Tibial artery (tissue), 4 donors: ENCODE results near the gene EEF1AKMT1.

Source experiments
- DNase-seq, 2 donors: peaks; one replicate each; pipeline ENCODE4 v3.0.0-alpha.2; 2019
- H3K27ac ChIP-seq, 2 donors: fragments of 200-600 bp; sonication (generic) in 1 of 2; 1 replicate in 1 of 2; 2 replicates in 1 of 2; pipeline ENCODE4 v1.5.1; 2018 to 2019; ENCODE audit warnings: mild to moderate bottlenecking in 1 of 2
- H3K27me3 ChIP-seq, 2 donors: fragments of 200-600 bp; sonication (generic) in 1 of 2; one replicate each; pipeline versions ENCODE4 v1.5.1 to v1.6.0; 2016 to 2019
- H3K36me3 ChIP-seq, 3 donors: fragments of 200-600 bp; sonication (generic) in 2 of 3; one replicate each; pipeline ENCODE4 v1.5.1; 2016 to 2019; ENCODE audit warnings: mild to moderate bottlenecking in 2 of 3
- H3K4me1 ChIP-seq, 4 donors: fragments of 200-600 bp; sonication (generic) in 2 of 4; 1 replicate in 3 of 4; 2 replicates in 1 of 4; pipeline ENCODE4 v1.5.1; 2016 to 2019
- H3K4me3 ChIP-seq, 2 donors: fragments of 200-600 bp; sonication (generic) in 1 of 2; 1 replicate in 1 of 2; 2 replicates in 1 of 2; pipeline ENCODE4 v1.5.1; 2018 to 2019; ENCODE audit warnings: mild to moderate bottlenecking in 2 of 2
- H3K9me3 ChIP-seq, 3 donors: fragments of 200-600 bp; sonication (generic) in 1 of 3; one replicate each; pipeline ENCODE4 v1.5.1; 2016 to 2019
- intact Hi-C: fragments of 100-400 bp; cut with DNase I; formaldehyde crosslinking; loops from one replicate; pipeline ENCODE4 v1.15.0; 2023; ENCODE audit warnings: low total_unique reads
- TF ChIP-seq, protein P1 (sequence below), 2 experiments: fragments of 200-600 bp in 1 of 2; fragments of 450-650 bp in 1 of 2; IDR thresholded peaks; one replicate each; pipeline ENCODE4 v1.5.1; 2017 to 2019; ENCODE audit warnings: antibody characterized with exemption in 2 of 2, mild to moderate bottlenecking in 1 of 2, moderate library complexity in 1 of 2

The EEF1AKMT1 gene

DNA sequence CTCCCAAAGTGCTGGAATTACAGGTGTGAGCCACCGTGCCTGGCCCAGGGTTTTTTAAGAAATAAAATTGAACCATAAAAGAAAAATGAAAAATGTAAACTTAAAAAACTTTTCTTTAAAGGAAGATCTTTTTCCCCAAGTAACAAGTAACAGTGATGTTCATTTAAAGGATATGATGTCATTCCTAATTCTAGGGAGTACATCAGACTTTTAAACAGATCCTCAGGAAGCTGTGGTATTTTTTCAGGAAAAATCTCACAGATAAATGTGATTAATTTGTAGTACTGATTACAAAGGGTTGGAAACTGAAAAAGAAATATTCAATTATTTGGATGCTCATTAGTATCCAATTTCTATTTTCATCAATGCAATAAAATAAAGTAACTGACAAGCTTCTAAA is 14.6 kb upstream of the EEF1AKMT1 start:
- peaks cover 9 to 49% (median 43%) of the 10 kb centered on the region in 3 donors for H3K36me3 ChIP-seq
- H3K27me3 ChIP-seq, result no peaks in the 10 kb centered on the region
- H3K4me3 ChIP-seq, result no peak overlapping the region
- no peak overlapping the region for H3K27ac ChIP-seq
- intact Hi-C loops, result no loop called here
- no peaks in the 10 kb centered on the region for H3K9me3 ChIP-seq
- peaks cover 0 to 3% (median 0%) of the 10 kb centered on the region in 4 donors for H3K4me1 ChIP-seq
- TF ChIP-seq, protein P1, sequence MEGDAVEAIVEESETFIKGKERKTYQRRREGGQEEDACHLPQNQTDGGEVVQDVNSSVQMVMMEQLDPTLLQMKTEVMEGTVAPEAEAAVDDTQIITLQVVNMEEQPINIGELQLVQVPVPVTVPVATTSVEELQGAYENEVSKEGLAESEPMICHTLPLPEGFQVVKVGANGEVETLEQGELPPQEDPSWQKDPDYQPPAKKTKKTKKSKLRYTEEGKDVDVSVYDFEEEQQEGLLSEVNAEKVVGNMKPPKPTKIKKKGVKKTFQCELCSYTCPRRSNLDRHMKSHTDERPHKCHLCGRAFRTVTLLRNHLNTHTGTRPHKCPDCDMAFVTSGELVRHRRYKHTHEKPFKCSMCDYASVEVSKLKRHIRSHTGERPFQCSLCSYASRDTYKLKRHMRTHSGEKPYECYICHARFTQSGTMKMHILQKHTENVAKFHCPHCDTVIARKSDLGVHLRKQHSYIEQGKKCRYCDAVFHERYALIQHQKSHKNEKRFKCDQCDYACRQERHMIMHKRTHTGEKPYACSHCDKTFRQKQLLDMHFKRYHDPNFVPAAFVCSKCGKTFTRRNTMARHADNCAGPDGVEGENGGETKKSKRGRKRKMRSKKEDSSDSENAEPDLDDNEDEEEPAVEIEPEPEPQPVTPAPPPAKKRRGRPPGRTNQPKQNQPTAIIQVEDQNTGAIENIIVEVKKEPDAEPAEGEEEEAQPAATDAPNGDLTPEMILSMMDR (IDR thresholded peaks at IDR 0.05), result no peak
- no peak for DNase-seq

DNA sequence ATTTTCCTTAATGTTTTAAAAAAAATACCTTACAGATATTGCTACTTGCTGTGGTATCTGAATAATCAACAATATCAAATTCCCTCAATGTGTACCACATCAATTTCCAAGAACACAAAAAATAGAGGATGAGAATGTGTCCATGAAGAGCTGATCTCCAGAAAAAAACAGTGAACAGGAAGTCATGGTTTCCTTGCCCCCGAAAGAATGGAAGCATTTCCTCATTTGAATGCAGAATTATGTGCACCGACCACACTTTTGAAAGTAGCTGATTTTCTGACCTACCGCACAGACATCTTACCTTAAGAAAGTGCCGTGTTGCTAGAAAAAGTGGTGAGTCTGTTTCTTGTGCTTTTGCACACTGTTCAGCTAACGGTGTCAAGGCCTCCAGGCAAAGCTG is 13.4 kb upstream of the EEF1AKMT1 start:
- Histone ChIP-seq H3K36me3 (peaks cover 9 to 55% (median 50%) of the 10 kb centered on the region in 3 donors), H3K27me3 (no peaks in the 10 kb centered on the region), H3K27ac (no peak overlapping the region), H3K4me3 (no peak overlapping the region), H3K4me1 (peaks cover 0 to 3% (median 0%) of the 10 kb centered on the region in 4 donors), H3K9me3 (no peaks in the 10 kb centered on the region)
- TF ChIP-seq, protein P1 (IDR thresholded peaks at IDR 0.05), result no peak
- no peak for DNase-seq
- intact Hi-C loops, result no loop called here

DNA sequence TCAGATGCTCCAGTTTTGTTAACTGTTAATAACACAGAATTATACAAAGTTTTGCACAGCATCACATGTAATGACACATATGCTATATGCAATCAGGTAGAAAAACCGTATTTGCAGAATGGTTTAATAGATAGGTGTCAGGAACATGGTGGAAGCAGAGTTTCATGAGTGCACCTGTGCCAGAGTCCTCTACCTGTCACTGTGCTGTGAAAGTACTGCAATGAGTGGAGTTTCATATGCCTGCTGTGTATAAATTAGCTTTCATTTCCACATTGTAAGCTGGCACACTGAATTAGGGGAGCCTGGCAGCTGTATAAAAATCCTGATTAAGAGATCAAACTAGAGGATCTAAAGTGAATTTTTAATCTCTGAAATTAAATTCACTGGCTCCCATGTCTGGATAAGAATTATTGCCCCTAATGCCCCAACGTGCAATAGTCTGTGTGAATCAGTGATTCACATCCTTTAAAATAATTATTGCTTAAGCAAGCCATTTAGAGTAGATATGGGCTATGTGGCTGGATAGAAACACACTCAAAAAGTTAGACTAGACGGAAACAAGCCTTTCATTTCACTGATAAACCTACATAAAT is 8.5 kb upstream of the EEF1AKMT1 start:
- intact Hi-C loops, result no loop called here
- TF ChIP-seq, protein P1 (IDR thresholded peaks at IDR 0.05), result no peak
- Histone ChIP-seq H3K4me3 (no peak overlapping the region), H3K4me1 (no peaks in the 10 kb centered on the region), H3K27me3 (no peaks in the 10 kb centered on the region), H3K27ac (no peak overlapping the region), H3K36me3 (peaks cover 9 to 43% (median 43%) of the 10 kb centered on the region in 3 donors), H3K9me3 (no peaks in the 10 kb centered on the region)
- DNase-seq, result no peak

DNA sequence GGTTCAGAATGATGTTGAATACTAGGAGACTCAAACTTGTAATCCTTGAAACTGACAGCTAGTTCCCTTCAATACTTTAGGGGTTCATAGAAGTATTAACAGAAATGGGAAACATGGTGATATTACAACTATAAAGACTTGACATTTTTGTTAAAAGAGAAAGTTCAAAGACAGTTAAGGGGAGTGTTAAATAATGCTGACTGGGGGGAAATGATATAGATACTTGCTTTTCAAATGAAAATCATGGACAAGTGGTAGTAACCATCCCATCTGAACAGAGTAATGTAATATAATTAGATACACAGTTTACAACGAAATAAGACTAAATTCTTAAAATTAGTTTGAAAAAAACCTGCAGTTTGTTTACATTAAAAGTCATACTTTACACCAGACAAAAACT is 6.6 kb upstream of the EEF1AKMT1 start:
- Histone ChIP-seq H3K27me3 (no peaks in the 10 kb centered on the region), H3K27ac (no peak overlapping the region), H3K4me1 (no peaks in the 10 kb centered on the region), H3K4me3 (no peak overlapping the region), H3K9me3 (no peaks in the 10 kb centered on the region), H3K36me3 (peaks cover 0 to 36% (median 34%) of the 10 kb centered on the region in 3 donors)
- DNase-seq, result no peak
- intact Hi-C loops, result no loop called here
- TF ChIP-seq, protein P1 (IDR thresholded peaks at IDR 0.05), result no peak

DNA sequence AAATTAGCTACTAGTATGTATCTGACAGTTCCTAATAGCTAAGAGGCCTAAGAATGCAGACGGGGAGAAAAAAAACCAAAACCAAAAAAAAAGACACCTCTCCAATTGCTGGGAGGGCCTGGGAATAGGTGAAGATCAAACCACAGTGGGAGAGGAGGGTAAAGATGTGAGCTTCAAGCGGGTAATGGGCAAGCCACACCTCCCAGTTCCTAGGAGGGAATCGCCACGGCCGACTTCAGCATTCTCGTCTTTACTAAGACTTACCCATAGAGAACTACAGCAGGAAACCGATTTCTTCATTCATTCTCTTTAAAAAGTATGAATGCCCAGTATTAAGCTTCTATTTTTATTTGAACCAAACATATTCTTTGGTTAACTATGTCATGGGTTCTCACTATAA is 5.6 kb upstream of the EEF1AKMT1 start:
- no peak overlapping the region for H3K4me3 ChIP-seq
- H3K27ac ChIP-seq, result no peak overlapping the region
- TF ChIP-seq, protein P1 (IDR thresholded peaks at IDR 0.05), result no peak
- no peak for DNase-seq
- intact Hi-C loops, result no loop called here
- H3K36me3 ChIP-seq, result peaks cover 0 to 33% (median 26%) of the 10 kb centered on the region in 3 donors
- H3K9me3 ChIP-seq, result no peaks in the 10 kb centered on the region
- no peaks in the 10 kb centered on the region for H3K4me1 ChIP-seq
- H3K27me3 ChIP-seq, result no peaks in the 10 kb centered on the region

DNA sequence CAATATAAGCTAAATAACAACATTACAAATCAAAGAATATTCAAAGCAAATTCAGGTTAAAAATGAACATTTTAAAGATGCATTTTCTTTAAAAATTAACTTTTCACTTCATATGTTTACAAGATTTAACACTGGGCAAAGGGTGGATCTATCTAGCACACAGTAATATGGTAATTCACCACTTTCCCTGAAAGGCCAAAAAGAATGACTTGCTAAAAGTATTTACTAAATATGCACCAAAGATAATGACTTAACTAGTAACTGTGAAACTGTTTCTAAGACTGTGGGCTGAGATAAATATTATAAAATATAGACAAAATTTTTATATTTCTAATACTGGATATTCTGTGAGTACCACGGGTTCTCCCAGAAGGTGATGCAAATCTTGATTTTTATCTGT is 4.5 kb upstream of the EEF1AKMT1 start:
- TF ChIP-seq, protein P1 (IDR thresholded peaks at IDR 0.05), result no peak
- intact Hi-C loops, result no loop called here
- H3K27ac ChIP-seq, result no peak overlapping the region

More for the DNA sequence above, 4.5 kb upstream of the EEF1AKMT1 start:
- Histone ChIP-seq H3K9me3 (no peaks in the 10 kb centered on the region), H3K4me3 (no peak overlapping the region), H3K27me3 (no peaks in the 10 kb centered on the region), H3K4me1 (no peaks in the 10 kb centered on the region), H3K36me3 (peaks cover 0 to 22% (median 18%) of the 10 kb centered on the region in 3 donors)
- DNase-seq, result no peak
